GM23338 (cell line): ENCODE results near the gene ZNF398. TPM values are rescaled to one million over a fixed set of nuclear protein-coding genes. Genes with fewer than 3 reads are reported as not detected.

Experiments used
- ATAC-seq: fragments of 200-7000 bp; cut with Tn5 transposase; 3 replicates; pipeline ENCODE4 v1.9.1; 2020
- DNase-seq: peaks from one replicate; pipeline ENCODE4 v3.0.0-alpha.2; 2015; ENCODE audit warnings: low spot score
- H2AFZ ChIP-seq: fragments of 200-600 bp; sonication (generic); 2 replicates; pipeline ENCODE4 v1.8.0; 2016; ENCODE audit warnings: antibody characterized with exemption, mild to moderate bottlenecking, moderate library complexity
- H3F3A ChIP-seq: fragments of 200-600 bp; sonication (generic); replicated peaks from 2 replicates; pipeline ENCODE4 v1.8.0; 2017; ENCODE audit warnings: antibody characterized with exemption, mixed run types, low read depth
- H3K27ac ChIP-seq: fragments of 200-600 bp; sonication (generic); 2 replicates; pipeline ENCODE4 v1.6.1; 2016; ENCODE audit warnings: low read depth
- H3K27me3 ChIP-seq: fragments of 200-600 bp; sonication (generic); 2 replicates; pipeline ENCODE4 v1.8.0; 2016; ENCODE audit warnings: mild to moderate bottlenecking, mixed run types, moderate library complexity; ENCODE audit not compliant: insufficient read depth
- H3K36me3 ChIP-seq: fragments of 200-600 bp; sonication (generic); 2 replicates; pipeline ENCODE4 v1.8.0; 2016; ENCODE audit warnings: mild to moderate bottlenecking; ENCODE audit not compliant: insufficient read depth
- H3K4me1 ChIP-seq: fragments of 200-600 bp; sonication (generic); 2 replicates; pipeline ENCODE4 v1.8.0; 2016; ENCODE audit warnings: mild to moderate bottlenecking, moderate library complexity; ENCODE audit not compliant: insufficient read depth
- H3K4me2 ChIP-seq: fragments of 200-600 bp; sonication (generic); 2 replicates; pipeline ENCODE4 v1.7.1; 2017; ENCODE audit warnings: mixed run types
- H3K4me3 ChIP-seq: fragments of 200-600 bp; sonication (generic); 2 replicates; pipeline ENCODE4 v1.6.1; 2016; ENCODE audit warnings: mixed run types
- H3K79me2 ChIP-seq: fragments of 200-600 bp; sonication (generic); replicated peaks from 2 replicates; pipeline ENCODE4 v1.8.0; 2017; ENCODE audit warnings: mild to moderate bottlenecking; ENCODE audit not compliant: insufficient read depth
- H3K9me2 ChIP-seq: fragments of 200-600 bp; sonication (generic); 2 replicates; pipeline ENCODE4 v1.8.0; 2017; ENCODE audit not compliant: insufficient read depth
- H4K20me1 ChIP-seq: fragments of 200-600 bp; sonication (generic); replicated peaks from 2 replicates; pipeline ENCODE4 v1.8.0; 2017; ENCODE audit warnings: mild to moderate bottlenecking; ENCODE audit not compliant: insufficient read depth
- H3K27ac Mint-ChIP-seq: 2 replicates; pipeline ENCODE4 v1.8.0; 2020; ENCODE audit warnings: inconsistent platforms, mild to moderate bottlenecking, moderate library complexity, mixed read lengths
- H3K27me3 Mint-ChIP-seq: 3 replicates; pipeline ENCODE4 v1.8.0; 2022; ENCODE audit warnings: low read depth, mild to moderate bottlenecking, moderate library complexity, mixed read lengths, inconsistent platforms; ENCODE audit not compliant: insufficient read depth, poor library complexity
- H3K36me3 Mint-ChIP-seq: 3 replicates; pipeline ENCODE4 v1.8.0; 2021; ENCODE audit warnings: low read depth, mild to moderate bottlenecking, inconsistent platforms, moderate library complexity, mixed read lengths
- H3K4me1 Mint-ChIP-seq: 3 replicates; pipeline ENCODE4 v1.8.0; 2020; ENCODE audit warnings: mild to moderate bottlenecking, inconsistent platforms, mixed read lengths
- H3K4me3 Mint-ChIP-seq: 3 replicates; pipeline ENCODE4 v1.8.0; 2021; ENCODE audit warnings: moderate library complexity, mild to moderate bottlenecking, inconsistent platforms, mixed read lengths
- H3K9me3 Mint-ChIP-seq: 3 replicates; pipeline ENCODE4 v1.8.0; 2020; ENCODE audit warnings: moderate library complexity, mild to moderate bottlenecking, inconsistent platforms, mixed read lengths
- CREB1 ChIP-seq: fragments of 250-450 bp; sonication (Bioruptor Pico); IDR thresholded peaks from 2 replicates; pipeline ENCODE4 v1.5.0; 2020; ENCODE audit warnings: low read depth, mild to moderate bottlenecking, moderate library complexity
- CTCF ChIP-seq, 2 experiments: fragments of 200-600 bp in 1 of 2; sonication (generic) in 1 of 2; conservative IDR thresholded peaks; 2 replicates each; pipeline versions ENCODE4 v1.5.1 to v1.6.1; 2016 to 2017; ENCODE audit warnings: antibody characterized with exemption in 2 of 2, low read depth in 2 of 2, mild to moderate bottlenecking in 2 of 2, moderate library complexity in 1 of 2
- ETS1 ChIP-seq: IDR thresholded peaks from 2 replicates; pipeline ENCODE4 v1.6.1; 2016; ENCODE audit warnings: antibody characterized with exemption
- EZH2 ChIP-seq: fragments of 200-600 bp; sonication (generic); IDR thresholded peaks from one replicate; pipeline ENCODE4 v1.8.0; 2017; ENCODE audit warnings: antibody characterized with exemption, mild to moderate bottlenecking, low read depth; ENCODE audit not compliant: unreplicated experiment
- EZH2phosphoT487 ChIP-seq: fragments of 200-600 bp; sonication (generic); IDR thresholded peaks from one replicate; pipeline ENCODE4 v1.8.1; 2018; ENCODE audit warnings: antibody characterized with exemption; ENCODE audit not compliant: unreplicated experiment
- JUNB ChIP-seq: IDR thresholded peaks from one replicate; pipeline ENCODE4 v1.6.1; 2016; ENCODE audit warnings: antibody characterized with exemption; ENCODE audit not compliant: unreplicated experiment
- NANOG ChIP-seq: IDR thresholded peaks from 2 replicates; pipeline ENCODE4 v1.6.1; 2016; ENCODE audit warnings: antibody characterized with exemption, borderline replicate concordance
- POLR2AphosphoS5 ChIP-seq: IDR thresholded peaks from 2 replicates; pipeline ENCODE4 v1.6.1; 2016; ENCODE audit warnings: antibody characterized with exemption, low read depth
- REST ChIP-seq: IDR thresholded peaks from one replicate; pipeline ENCODE4 v1.6.1; 2018; ENCODE audit warnings: antibody characterized with exemption; ENCODE audit not compliant: unreplicated experiment
- STAT1 ChIP-seq: IDR thresholded peaks from one replicate; pipeline ENCODE4 v1.6.1; 2016; ENCODE audit warnings: antibody characterized with exemption; ENCODE audit not compliant: unreplicated experiment
- ZNF114 ChIP-seq: fragments of 250-450 bp; sonication (Bioruptor Pico); IDR thresholded peaks from 2 replicates; pipeline ENCODE4 v1.5.0; 2020; ENCODE audit warnings: mild to moderate bottlenecking, moderate library complexity
- ZNF331 ChIP-seq: fragments of 250-450 bp; sonication (Bioruptor Pico); IDR thresholded peaks from 2 replicates; pipeline ENCODE4 v1.5.0; 2020; ENCODE audit warnings: low read depth, mild to moderate bottlenecking, moderate library complexity
- ZNF462 ChIP-seq: fragments of 250-450 bp; sonication (Bioruptor Pico); IDR thresholded peaks from 2 replicates; pipeline ENCODE4 v1.5.0; 2020; ENCODE audit warnings: mild to moderate bottlenecking, moderate library complexity
- polyA plus RNA-seq: library from polyadenylated mRNA; unstranded; fragments of >200 nt; fragmentation: Nextera tagmentation; extraction: Ambion mirVana; gene quantifications from 2 replicates; pipeline ENCODE4 v1.2.1, GENCODE V29; 2016
- total RNA-seq: library from RNA; depleted of rRNA; stranded (reverse); fragments of >200 nt; shearing (Covaris generic); gene quantifications from 2 replicates; pipeline ENCODE4 v1.2.3, GENCODE V29; 2014

ZNF398 gene
- total and polyA plus RNA-seq, 2 experiments from 2014 or later, result 20.7 to 99.6 TPM

- no peak overlapping the region for H3K4me2 ChIP-seq
- no peak overlapping the region for H2AFZ ChIP-seq
- no peak overlapping the region for H3K4me3 ChIP-seq
- no peaks in the 10 kb centered on the region for H3K9me2 ChIP-seq
- H3K79me2 ChIP-seq, result no peaks in the 10 kb centered on the region
- no peaks in the 10 kb centered on the region for H3K4me1 ChIP-seq
- H3K27ac ChIP-seq, result no peak overlapping the region
- H3K4me3 Mint-ChIP-seq, result no peak overlapping the region
- ATAC-seq, result peak; percentile 36; the same call in 2 of the 3 replicates
- TF ChIP-seq CREB1 (CRISPR knock-in tag) (no peak), POLR2AphosphoS5 (no peak), CTCF (conservative IDR thresholded peaks at IDR 0.05; ENCODE audit: low read depth in 2 of 2) (no peak), ZNF331 (CRISPR knock-in tag) (no peak), JUNB (no peak), EZH2 (no peak), ZNF462 (CRISPR knock-in tag) (no peak), NANOG (no peak), EZH2phosphoT487 (no peak), STAT1 (no peak), REST (no peak), ETS1 (no peak), ZNF114 (no peak)
- DNase-seq, result no peak
- peaks cover 13% of the 10 kb centered on the region; the same call in 2 of the 3 replicates for H3K4me1 Mint-ChIP-seq
- no peaks in the 10 kb centered on the region for H3F3A ChIP-seq
- H4K20me1 ChIP-seq, result peaks cover 7% of the 10 kb centered on the region
- H3K36me3 ChIP-seq, result peaks cover 16% of the 10 kb centered on the region
- peaks cover 3% of the 10 kb centered on the region for H3K27me3 Mint-ChIP-seq
- H3K27me3 ChIP-seq, result no peaks in the 10 kb centered on the region
- H3K9me3 Mint-ChIP-seq, result no peaks in the 10 kb centered on the region
- no peak overlapping the region; the same call in 1 of the 2 replicates for H3K27ac Mint-ChIP-seq
- H3K36me3 Mint-ChIP-seq, result peaks cover 72% of the 10 kb centered on the region
Observed at GRCh38 chr7:149218469-149219420, 71.5 kb downstream of the ZNF398 start.
